Stimulated activated naive B cell treated with anti-CD40 and anti-IgM and Interleukin-4, amounts not matched to agents 10 μg/mL and 1 μg/mL and 100 μg/mL, for 72 hours (primary cell): Measurements from ENCODE around the gene KLC4.
"Not testable (repeated sequence)": the region's sequence is repeated elsewhere in the genome, so short reads cannot be mapped to it uniquely, and the experiment has no call there.

Source experiments
- ATAC-seq, 2 donors: fragments of 150-1000 bp; cut with Tn5 transposase; replicated peaks; 2 replicates each; pipeline ENCODE4 v1.10.0; 2021; ENCODE audit warnings: moderate library complexity in 1 of 2
- DNase-seq: peaks from one replicate; pipeline ENCODE4 v3.0.0; 2021
- H3K27ac Mint-ChIP-seq: one replicate; pipeline ENCODE4 v1.8.0; 2022; ENCODE audit warnings: mild to moderate bottlenecking, mixed read lengths
- H3K27me3 Mint-ChIP-seq, 2 donors: one replicate each; pipeline ENCODE4 v1.8.0; 2022; ENCODE audit warnings: mixed read lengths in 2 of 2
- H3K36me3 Mint-ChIP-seq, 2 donors: one replicate each; pipeline ENCODE4 v1.8.0; 2022; ENCODE audit warnings: mixed read lengths in 2 of 2, mild to moderate bottlenecking in 1 of 2
- H3K4me1 Mint-ChIP-seq, 2 donors: one replicate each; pipeline ENCODE4 v1.8.0; 2022; ENCODE audit warnings: mixed read lengths in 2 of 2, mild to moderate bottlenecking in 1 of 2
- H3K4me3 Mint-ChIP-seq, 2 donors: one replicate each; pipeline ENCODE4 v1.8.0; 2022; ENCODE audit warnings: mild to moderate bottlenecking in 2 of 2, mixed read lengths in 2 of 2, moderate library complexity in 1 of 2
- H3K9me3 Mint-ChIP-seq, 2 donors: one replicate each; pipeline ENCODE4 v1.8.0; 2022; ENCODE audit warnings: mixed read lengths in 2 of 2, mild to moderate bottlenecking in 1 of 2

KLC4 gene

DNA sequence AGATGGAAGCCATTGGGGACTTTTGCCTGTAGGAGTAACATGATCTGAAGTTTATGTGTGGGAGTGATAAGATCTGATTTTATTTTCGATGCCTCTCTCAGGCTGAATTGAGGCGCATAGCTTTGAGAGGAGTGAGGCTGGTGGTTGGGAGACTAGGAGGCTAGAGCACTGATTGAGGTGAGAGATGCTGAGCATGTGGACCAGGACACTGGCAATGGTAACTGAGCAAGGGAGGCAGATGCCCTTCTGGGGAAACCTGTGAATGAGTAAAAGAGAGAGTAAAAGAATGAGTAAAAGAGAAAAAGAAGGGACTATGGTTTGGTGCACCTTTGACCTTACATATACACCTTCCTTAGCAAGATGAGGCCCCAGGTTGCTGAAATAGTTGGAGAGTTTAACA is 35.0 kb upstream of the KLC4 start:
- Mint-ChIP-seq H3K4me3 (no peak overlapping the region), H3K27me3 (no peaks in the 10 kb centered on the region), H3K9me3 (no peaks in the 10 kb centered on the region), H3K36me3 (peaks cover 30 to 49% of the 10 kb centered on the region in 2 donors), H3K4me1 (peaks cover 21 to 22% of the 10 kb centered on the region in 2 donors), H3K27ac (no peak overlapping the region)
- DNase-seq: no peak
- ATAC-seq: no peak

DNA sequence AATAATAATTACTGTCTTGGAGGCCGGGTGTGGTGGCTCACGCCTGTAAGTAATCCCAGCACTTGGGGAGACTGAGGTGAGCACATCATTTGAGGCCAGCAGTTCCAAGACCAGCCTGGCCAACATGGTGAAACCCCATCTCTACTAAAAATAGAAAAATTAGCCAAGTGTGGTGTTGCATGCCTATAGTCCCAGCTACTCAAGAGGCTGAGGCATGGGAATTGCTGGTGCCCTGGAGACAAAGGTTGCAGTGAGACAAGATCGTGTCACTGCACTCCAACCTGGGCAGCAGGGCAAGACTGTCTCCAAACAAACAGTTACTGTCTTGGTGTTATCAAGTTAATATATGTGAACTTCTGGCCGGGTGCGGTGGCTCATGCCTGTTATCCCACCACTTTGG is 33.1 kb upstream of the KLC4 start:
- no peak overlapping the region for H3K4me3 Mint-ChIP-seq
- no peak for DNase-seq
- no peaks in the 10 kb centered on the region for H3K27me3 Mint-ChIP-seq
- H3K9me3 Mint-ChIP-seq: no peaks in the 10 kb centered on the region
- no peak for ATAC-seq
- H3K27ac Mint-ChIP-seq: no peak overlapping the region
- peaks cover 37 to 51% of the 10 kb centered on the region in 2 donors for H3K36me3 Mint-ChIP-seq
- peaks cover 9 to 15% of the 10 kb centered on the region in 2 donors for H3K4me1 Mint-ChIP-seq

DNA sequence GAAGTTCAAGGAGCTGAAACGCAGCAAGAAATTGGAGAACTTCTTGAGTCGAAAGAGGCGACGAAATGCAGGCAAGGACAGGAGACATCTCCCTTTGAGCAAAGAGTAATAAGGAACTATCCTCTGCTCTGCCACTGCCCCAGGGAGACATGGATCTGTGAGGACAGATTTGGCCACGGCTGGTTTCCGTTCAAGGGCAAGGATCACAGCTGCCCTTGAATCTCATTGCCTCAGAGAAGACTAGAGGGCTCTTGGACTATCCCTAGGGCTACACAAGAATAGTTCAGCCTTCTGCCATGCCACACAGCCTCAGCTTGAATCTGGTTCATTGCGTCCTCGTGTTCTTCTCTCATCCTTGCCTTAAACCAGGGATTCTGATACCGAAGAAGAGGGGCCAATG is 30.3 kb upstream of the KLC4 start:
- Mint-ChIP-seq H3K27ac (no peak overlapping the region), H3K9me3 (no peaks in the 10 kb centered on the region), H3K4me3 (no peak overlapping the region), H3K36me3 (peaks cover 39 to 66% of the 10 kb centered on the region in 2 donors), H3K4me1 (peaks cover 12 to 14% of the 10 kb centered on the region in 2 donors), H3K27me3 (no peaks in the 10 kb centered on the region)
- ATAC-seq (no peak), DNase-seq (no peak)

DNA sequence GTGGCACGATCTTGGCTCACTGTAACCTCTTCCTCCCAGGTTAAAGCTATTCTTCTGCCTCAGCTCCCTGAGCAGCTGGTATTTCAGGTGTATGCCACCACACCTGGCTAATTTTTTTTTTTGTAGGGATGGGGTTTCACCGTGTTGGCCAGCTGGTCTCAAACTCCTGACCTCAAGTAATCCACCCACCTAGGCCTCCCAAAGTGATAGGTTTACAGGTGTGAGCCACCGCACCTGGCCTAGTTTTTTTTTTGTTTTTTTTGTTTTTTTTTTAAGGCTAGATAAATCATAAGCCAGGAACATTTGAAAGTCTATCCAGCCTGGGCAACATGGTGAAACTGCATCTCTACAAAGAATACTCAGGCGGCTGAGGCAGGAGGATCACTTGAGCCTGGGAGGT is 27.1 kb upstream of the KLC4 start:
- Mint-ChIP-seq H3K4me1 (peaks cover 6% of the 10 kb centered on the region in 2 donors), H3K27me3 (no peaks in the 10 kb centered on the region), H3K9me3 (no peaks in the 10 kb centered on the region), H3K27ac (no peak overlapping the region), H3K36me3 (peaks cover 36 to 64% of the 10 kb centered on the region in 2 donors), H3K4me3 (no peak overlapping the region)
- ATAC-seq (no peak), DNase-seq (no peak)

DNA sequence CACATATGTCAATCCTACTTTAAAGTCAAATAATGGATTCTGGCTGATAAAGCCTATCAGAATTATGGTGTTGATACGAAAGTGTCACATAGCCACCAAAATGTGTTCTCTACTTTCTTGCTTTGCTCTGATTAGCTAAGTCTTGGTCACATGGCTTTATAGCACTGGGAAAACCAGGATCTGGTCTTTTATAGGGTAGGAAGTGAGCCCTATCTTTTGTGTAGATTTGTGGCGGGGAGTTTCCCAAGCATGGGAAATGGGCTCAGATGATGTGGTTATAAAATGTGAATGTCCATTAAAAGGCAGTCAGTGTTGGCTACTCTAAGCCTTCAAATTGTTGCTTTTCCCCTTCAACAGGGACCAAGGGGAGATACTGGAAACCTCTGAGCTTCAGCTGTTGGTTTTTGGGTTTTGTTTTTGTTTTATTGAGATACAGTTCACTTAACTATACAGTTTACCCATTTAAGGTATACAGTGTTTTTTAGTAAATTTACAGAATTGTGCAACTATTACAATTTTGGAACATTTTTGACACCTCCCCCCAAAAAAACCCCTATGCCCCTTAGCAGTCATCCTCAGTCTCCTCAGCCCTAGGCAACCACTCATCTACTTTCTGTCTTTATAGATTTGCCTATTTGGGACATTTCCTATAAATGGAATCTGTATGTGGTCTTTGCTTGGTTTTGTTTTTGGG is 25.8 kb upstream of the KLC4 start:
- Mint-ChIP-seq H3K36me3 (peaks cover 34 to 68% of the 10 kb centered on the region in 2 donors), H3K4me3 (no peak overlapping the region), H3K27ac (peak overlapping the region; percentile 21), H3K4me1 (peaks cover 4 to 6% of the 10 kb centered on the region in 2 donors), H3K27me3 (no peaks in the 10 kb centered on the region), H3K9me3 (no peaks in the 10 kb centered on the region)
- DNase-seq (no peak), ATAC-seq (no peak)

DNA sequence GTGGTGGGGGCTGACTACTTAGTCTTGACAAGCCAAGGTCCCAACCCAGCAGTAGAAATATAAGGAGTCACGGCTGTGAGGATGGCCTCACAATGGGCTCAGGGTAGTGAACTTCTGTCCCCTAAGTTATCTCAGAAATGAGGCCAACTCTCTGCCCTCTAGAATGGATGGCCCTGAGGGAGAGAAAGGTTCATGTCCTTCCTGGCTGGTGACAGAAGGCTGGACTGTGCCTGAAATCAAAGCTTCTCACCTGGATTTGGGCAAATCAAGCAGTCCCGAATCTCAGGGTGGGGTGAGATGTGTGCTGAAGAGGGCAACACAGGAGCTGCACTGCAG is 25.3 kb upstream of the KLC4 start:
- no peak overlapping the region for H3K4me3 Mint-ChIP-seq
- no peaks in the 10 kb centered on the region for H3K9me3 Mint-ChIP-seq
- DNase-seq (no peak), ATAC-seq (no peak)
- peaks cover 35 to 69% of the 10 kb centered on the region in 2 donors for H3K36me3 Mint-ChIP-seq
- no peak overlapping the region for H3K27ac Mint-ChIP-seq
- peaks cover 4 to 6% of the 10 kb centered on the region in 2 donors for H3K4me1 Mint-ChIP-seq
- no peaks in the 10 kb centered on the region for H3K27me3 Mint-ChIP-seq

DNA sequence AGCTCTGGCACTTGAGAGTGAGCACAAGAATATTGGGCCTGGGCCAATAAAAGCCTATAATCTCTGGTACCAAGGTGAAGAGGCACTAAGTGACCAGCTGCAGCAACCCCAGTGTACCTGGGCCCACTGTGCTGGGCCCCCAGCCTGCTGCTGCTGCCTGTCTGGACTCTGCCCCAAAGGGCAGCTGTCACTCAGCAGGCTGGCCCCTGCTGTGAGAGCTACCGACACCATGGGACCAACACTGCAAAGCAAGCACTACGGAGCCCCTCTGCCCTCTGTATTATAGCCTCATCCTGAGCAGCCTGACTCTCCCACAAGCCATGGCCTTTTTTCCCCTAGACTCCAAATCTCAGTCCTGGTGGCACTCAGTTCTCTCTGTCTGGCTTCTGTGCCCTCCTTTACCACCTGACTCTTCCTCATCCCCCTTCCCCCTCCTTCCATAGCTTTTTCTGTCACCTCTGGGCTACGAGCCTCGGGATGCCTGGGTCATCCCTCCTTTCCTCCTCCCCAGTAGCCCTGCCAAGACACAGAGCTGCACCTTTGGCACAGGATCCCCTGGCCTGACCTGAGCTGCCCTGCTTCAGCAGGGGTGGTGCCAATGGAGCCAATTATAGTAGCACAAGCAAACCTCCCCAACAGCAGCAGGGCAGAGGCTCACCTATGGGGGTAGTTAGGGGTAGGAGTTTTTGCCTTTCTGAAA is 23.8 kb upstream of the KLC4 start:
- no peaks in the 10 kb centered on the region for H3K27me3 Mint-ChIP-seq
- H3K27ac Mint-ChIP-seq: peak overlapping the region; percentile 11
- ATAC-seq: no peak
- H3K9me3 Mint-ChIP-seq: no peaks in the 10 kb centered on the region
- DNase-seq: no peak
- H3K4me1 Mint-ChIP-seq: peaks cover 4 to 6% of the 10 kb centered on the region in 2 donors
- H3K36me3 Mint-ChIP-seq: peaks cover 32 to 70% of the 10 kb centered on the region in 2 donors
- no peak overlapping the region for H3K4me3 Mint-ChIP-seq

DNA sequence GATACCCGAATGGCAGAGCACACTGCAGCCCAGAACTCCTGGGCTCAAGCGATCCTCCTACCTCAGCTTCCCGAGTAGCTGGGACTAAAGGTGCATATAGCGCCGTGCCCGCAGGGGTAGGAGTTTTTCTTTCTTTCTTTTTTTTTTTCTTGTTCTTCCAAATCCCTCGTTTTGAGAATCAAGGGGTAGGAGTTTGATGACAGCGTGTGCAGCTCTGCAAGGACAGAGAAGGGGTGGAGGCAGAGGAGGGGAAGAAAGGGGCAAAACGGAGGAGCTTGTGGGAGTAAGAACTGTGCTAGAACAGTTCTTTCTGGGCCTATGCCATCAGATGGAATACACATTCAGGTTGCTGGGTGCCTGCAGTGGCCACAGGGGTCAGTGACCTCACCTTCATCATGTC is 22.7 kb upstream of the KLC4 start:
- H3K9me3 Mint-ChIP-seq: no peaks in the 10 kb centered on the region
- peaks cover 4 to 6% of the 10 kb centered on the region in 2 donors for H3K4me1 Mint-ChIP-seq
- H3K27ac Mint-ChIP-seq: peak overlapping the region; percentile 20
- no peak overlapping the region for H3K4me3 Mint-ChIP-seq
- no peak for DNase-seq
- ATAC-seq: no peak
- H3K27me3 Mint-ChIP-seq: no peaks in the 10 kb centered on the region
- H3K36me3 Mint-ChIP-seq: peaks cover 36 to 70% of the 10 kb centered on the region in 2 donors

DNA sequence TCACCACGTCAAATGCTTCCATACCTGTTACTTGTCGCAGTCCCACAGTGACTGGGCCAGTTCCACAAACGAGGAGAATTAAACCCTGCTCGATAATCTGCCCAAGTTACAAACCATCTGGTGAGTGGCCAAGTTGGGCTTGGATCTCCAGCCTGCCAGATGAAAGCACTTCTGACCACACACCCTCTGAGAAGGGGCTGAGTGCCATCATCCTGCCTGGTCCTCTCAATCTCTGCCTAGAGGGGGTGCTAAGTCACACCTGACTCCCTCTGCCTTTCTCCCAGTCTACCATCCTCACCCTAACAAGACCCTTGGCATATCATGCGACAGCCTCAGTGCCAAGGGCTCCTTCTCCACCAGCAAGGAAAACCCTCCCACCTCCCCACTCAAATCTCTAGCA is 22.2 kb upstream of the KLC4 start:
- Mint-ChIP-seq H3K27me3 (no peaks in the 10 kb centered on the region), H3K36me3 (peaks cover 35 to 70% of the 10 kb centered on the region in 2 donors), H3K4me1 (peaks cover 4 to 6% of the 10 kb centered on the region in 2 donors), H3K27ac (peak overlapping the region; percentile 10), H3K9me3 (no peaks in the 10 kb centered on the region), H3K4me3 (peak overlapping the region in 1 of 2 donors; percentile 19)
- ATAC-seq: no peak
- DNase-seq: no peak

DNA sequence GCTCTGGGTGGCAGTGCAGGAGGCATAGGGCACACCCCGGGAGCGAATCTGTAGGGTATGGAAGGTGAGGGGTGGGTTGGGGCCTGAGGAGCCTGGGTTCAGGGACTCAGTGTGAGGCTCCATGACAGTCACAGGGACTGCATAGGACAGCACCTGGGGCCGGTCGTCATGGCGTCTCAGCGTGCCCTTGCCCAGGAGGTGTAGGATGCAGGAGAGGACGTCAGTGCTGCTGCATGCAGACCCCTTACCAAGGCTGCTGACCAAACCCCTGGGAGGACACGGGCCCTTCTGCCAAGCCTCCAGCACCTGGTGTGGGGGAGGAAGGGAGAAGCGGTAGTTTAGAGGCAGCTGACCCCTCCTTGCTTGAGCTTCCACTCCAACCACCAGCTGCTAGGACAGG is 21.7 kb upstream of the KLC4 start:
- Mint-ChIP-seq H3K9me3 (no peaks in the 10 kb centered on the region), H3K27ac (peak overlapping the region; percentile 57), H3K4me1 (peaks cover 4 to 6% of the 10 kb centered on the region in 2 donors), H3K27me3 (no peaks in the 10 kb centered on the region), H3K4me3 (peak overlapping the region in 1 of 2 donors; percentile 19), H3K36me3 (peaks cover 38 to 72% of the 10 kb centered on the region in 2 donors)
- ATAC-seq: no peak
- DNase-seq: no peak

DNA sequence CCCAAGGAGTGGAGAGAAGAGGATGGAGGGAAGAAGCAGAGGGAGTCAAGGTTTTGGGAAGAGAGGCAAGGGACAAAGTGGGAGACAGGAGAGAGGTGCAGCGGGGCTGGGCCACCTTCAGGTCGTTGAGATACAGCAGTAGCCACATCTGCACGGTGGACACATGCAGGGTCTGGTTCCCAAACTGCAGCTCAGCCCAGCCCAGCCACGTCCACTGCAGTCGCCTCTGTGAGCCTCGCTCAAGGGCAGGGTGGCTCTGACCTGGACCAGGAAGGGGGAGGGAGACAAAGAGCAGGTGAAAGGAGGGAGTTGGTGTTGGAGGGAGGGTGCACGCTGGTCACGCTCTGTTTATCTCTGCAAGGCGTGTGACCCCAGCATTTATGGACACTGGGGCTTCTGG is 20.7 kb upstream of the KLC4 start:
- H3K4me3 Mint-ChIP-seq: no peak overlapping the region
- no peak for DNase-seq
- H3K36me3 Mint-ChIP-seq: peaks cover 44 to 73% of the 10 kb centered on the region in 2 donors
- ATAC-seq: no peak
- no peaks in the 10 kb centered on the region for H3K9me3 Mint-ChIP-seq
- no peaks in the 10 kb centered on the region for H3K4me1 Mint-ChIP-seq
- H3K27ac Mint-ChIP-seq: peak overlapping the region; percentile 65
- no peaks in the 10 kb centered on the region for H3K27me3 Mint-ChIP-seq

DNA sequence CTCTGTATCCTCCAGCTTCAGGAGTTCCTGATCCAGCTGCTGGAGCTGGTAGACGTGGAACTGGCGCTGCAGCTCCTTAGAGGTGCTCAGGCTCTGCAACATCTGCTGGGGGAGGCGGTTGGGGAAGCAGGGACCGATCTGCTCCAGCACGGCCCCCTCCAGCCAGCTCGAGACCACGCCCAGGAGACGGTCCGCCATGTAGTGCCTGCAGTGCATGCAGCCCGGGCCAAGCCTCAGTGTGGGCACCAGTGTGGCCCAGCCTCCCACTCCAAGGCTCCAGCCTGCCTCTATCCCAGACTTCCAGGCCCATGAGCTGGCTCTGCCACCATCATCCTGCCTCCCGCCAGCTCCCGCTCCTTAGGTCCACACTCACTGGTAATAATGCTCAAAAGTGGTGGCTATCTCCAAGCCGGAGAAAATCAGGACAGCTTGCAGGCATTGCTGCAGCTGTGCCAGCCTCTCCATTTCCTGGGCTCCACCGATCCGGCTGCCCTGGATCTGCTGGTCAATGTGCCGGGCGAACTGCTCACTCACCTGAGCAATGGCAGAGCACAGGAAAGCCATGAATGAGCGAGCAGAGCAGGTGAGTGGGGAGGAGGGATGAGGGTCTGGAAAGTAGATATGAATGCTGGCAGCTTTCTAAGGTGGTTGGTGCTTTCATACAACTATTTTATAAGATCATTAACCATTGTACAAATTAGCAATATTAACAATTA is 18.7 kb upstream of the KLC4 start:
- H3K36me3 Mint-ChIP-seq: peaks cover 50 to 77% of the 10 kb centered on the region in 2 donors
- no peak overlapping the region for H3K4me3 Mint-ChIP-seq
- ATAC-seq (no peak), DNase-seq (no peak)
- no peak overlapping the region for H3K27ac Mint-ChIP-seq
- H3K4me1 Mint-ChIP-seq: no peaks in the 10 kb centered on the region
- H3K27me3 Mint-ChIP-seq: no peaks in the 10 kb centered on the region
- no peaks in the 10 kb centered on the region for H3K9me3 Mint-ChIP-seq

DNA sequence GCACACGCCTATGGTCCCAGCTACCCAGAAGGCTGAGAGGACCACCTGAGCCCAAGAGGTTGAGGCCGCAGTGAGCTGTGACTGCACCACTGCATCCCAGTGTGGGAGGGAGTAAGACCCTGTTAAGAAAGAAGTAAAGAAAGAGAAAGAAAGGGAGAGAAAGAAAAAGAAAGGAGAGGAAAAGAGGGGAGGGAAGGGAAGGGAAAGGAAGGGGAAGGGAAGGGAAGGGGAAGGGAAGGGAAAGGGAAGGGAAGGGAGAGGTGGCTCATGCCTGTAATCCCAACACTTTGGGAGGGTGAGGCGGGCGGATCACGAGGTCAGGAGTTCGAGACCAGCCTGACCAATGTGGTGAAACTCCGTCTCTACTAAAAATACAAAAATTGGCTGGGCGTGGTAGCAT is 18.0 kb upstream of the KLC4 start:
- Mint-ChIP-seq H3K36me3 (peaks cover 54 to 81% of the 10 kb centered on the region in 2 donors), H3K27ac (peak overlapping the region; percentile 15)
- DNase-seq, H3K4me3 Mint-ChIP-seq, H3K27me3 Mint-ChIP-seq, ATAC-seq, H3K9me3 Mint-ChIP-seq, H3K4me1 Mint-ChIP-seq: not testable (repeated sequence)

DNA sequence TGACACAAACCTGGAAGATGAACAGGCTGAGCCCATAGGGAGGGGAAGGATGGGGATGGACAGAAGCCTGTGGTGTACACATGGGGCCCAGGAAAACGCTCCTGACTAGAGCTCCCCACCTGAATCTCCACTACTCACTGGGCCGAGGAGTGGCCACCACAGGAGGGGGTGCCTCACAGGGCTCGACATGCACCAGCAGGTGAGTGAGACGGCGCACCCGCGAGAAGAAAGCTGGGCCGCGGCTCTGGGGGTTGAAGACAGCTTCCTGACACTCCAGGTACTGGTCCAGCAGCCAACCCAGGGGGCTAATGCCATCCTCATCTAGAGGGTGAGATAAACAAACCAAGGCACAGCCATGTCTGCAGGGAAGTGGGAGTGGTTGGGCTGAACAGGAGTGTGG is 16.1 kb upstream of the KLC4 start:
- ATAC-seq (no peak), DNase-seq (no peak)
- Mint-ChIP-seq H3K4me1 (peaks cover 0 to 5% of the 10 kb centered on the region in 2 donors), H3K27me3 (no peaks in the 10 kb centered on the region), H3K36me3 (peaks cover 51 to 72% of the 10 kb centered on the region in 2 donors), H3K9me3 (no peaks in the 10 kb centered on the region), H3K27ac (no peak overlapping the region), H3K4me3 (no peak overlapping the region)
